IMR-90 (cell line): ENCODE results near the gene ALOXE3. TPM values are rescaled to one million over a fixed set of nuclear protein-coding genes. Genes with fewer than 3 reads are reported as not detected.

Source experiments
- ATAC-seq: fragments of 200-7000 bp; cut with Tn5 transposase; 2 replicates; pipeline ENCODE4 v1.9.1; 2020; ENCODE audit warnings: low read depth, mild to moderate bottlenecking, moderate library complexity
- BruUV-seq: library from RNA; stranded (reverse); fragments of 400-500 nt; replicated peaks from 2 replicates; lab custom pipeline; 2021; lab: Mats Ljungman, UMichigan
- CTCF ChIA-PET: fragments of 300-600 bp; formaldehyde crosslinking; extraction: SDS; loops from one replicate; lab custom pipeline; 2021; ENCODE audit warnings: antibody characterized with exemption; lab: Yijun Ruan, JAX
- POLR2A ChIA-PET: fragments of 300-600 bp; sonication (Branson Sonifier 250); formaldehyde crosslinking; loops from one replicate; lab custom pipeline; 2022; ENCODE audit warnings: antibody characterized with exemption; ENCODE audit not compliant: unreplicated experiment; lab: Charles Lee
- DNase-seq: peaks from one replicate; pipeline ENCODE4 v3.0.0; 2013
- H2AFZ ChIP-seq: replicated peaks from 2 replicates; pipeline ENCODE3; 2013; ENCODE audit warnings: low read length, mild to moderate bottlenecking; ENCODE audit not compliant: poor library complexity
- H2AK5ac ChIP-seq: 2 replicates; pipeline ENCODE4 v1.6.1; 2013; ENCODE audit warnings: low read depth, low read length, inconsistent platforms
- H2AK9ac ChIP-seq: replicated peaks from 2 replicates; pipeline ENCODE3; 2013; ENCODE audit warnings: mild to moderate bottlenecking, low read depth, low read length, moderate library complexity; ENCODE audit not compliant: poor library complexity
- H2BK120ac ChIP-seq: 2 replicates; pipeline ENCODE4 v1.6.1; 2013; ENCODE audit warnings: low read depth, low read length, inconsistent platforms
- H2BK15ac ChIP-seq: 3 replicates; pipeline ENCODE4 v1.6.1; 2013; ENCODE audit warnings: low read depth, low read length, inconsistent platforms
- H2BK20ac ChIP-seq: 2 replicates; pipeline ENCODE4 v1.6.1; 2013; ENCODE audit warnings: low read depth, mild to moderate bottlenecking, inconsistent platforms, low read length, moderate library complexity
- H2BK5ac ChIP-seq: 2 replicates; pipeline ENCODE4 v1.6.1; 2013; ENCODE audit warnings: mild to moderate bottlenecking, low read depth, low read length, inconsistent platforms; ENCODE audit not compliant: poor library complexity, severe bottlenecking
- H3K14ac ChIP-seq: replicated peaks from 2 replicates; pipeline ENCODE4 v1.6.1; 2013; ENCODE audit warnings: low read depth, low read length, inconsistent platforms
- H3K18ac ChIP-seq: 2 replicates; pipeline ENCODE4 v1.6.1; 2013; ENCODE audit warnings: low read depth, low read length, control low read depth
- H3K23ac ChIP-seq: 2 replicates; pipeline ENCODE4 v1.6.1; 2013; ENCODE audit warnings: low read depth, low read length, inconsistent platforms
- H3K27ac ChIP-seq: 2 replicates; pipeline ENCODE4 v1.5.1; 2013; ENCODE audit warnings: mild to moderate bottlenecking, control low read depth, low read length; ENCODE audit not compliant: insufficient read depth
- H3K27me3 ChIP-seq: 2 replicates; pipeline ENCODE4 v1.6.1; 2013; ENCODE audit warnings: low read length; ENCODE audit not compliant: control insufficient read depth, insufficient read depth
- H3K36me3 ChIP-seq: 2 replicates; pipeline ENCODE4 v1.6.1; 2013; ENCODE audit warnings: low read length, mixed read lengths; ENCODE audit not compliant: control insufficient read depth, insufficient read depth
- H3K4ac ChIP-seq: 2 replicates; pipeline ENCODE4 v1.6.1; 2013; ENCODE audit warnings: low read depth, low read length, inconsistent platforms
- H3K4me1 ChIP-seq: 2 replicates; pipeline ENCODE4 v1.6.1; 2013; ENCODE audit warnings: low read length, mixed read lengths; ENCODE audit not compliant: control insufficient read depth, insufficient read depth
- H3K4me2 ChIP-seq: 2 replicates; pipeline ENCODE4 v1.6.1; 2013; ENCODE audit warnings: low read depth, mild to moderate bottlenecking, control low read depth, low read length, moderate library complexity
- H3K4me3 ChIP-seq: 2 replicates; pipeline ENCODE4 v1.5.1; 2013; ENCODE audit warnings: low read depth, mild to moderate bottlenecking, control low read depth, low read length, moderate library complexity; ENCODE audit not compliant: insufficient read depth
- H3K56ac ChIP-seq: 2 replicates; pipeline ENCODE4 v1.6.1; 2013; ENCODE audit warnings: low read length, inconsistent platforms; ENCODE audit not compliant: insufficient read depth; ENCODE audit errors: extremely low read depth
- H3K79me1 ChIP-seq, 2 experiments: 2 replicates each; pipeline ENCODE4 v1.6.1; 2013; ENCODE audit warnings: low read length in 2 of 2, inconsistent platforms in 1 of 2, low read depth in 1 of 2
- H3K9ac ChIP-seq: 2 replicates; pipeline ENCODE4 v1.6.1; 2013; ENCODE audit warnings: low read depth, low read length, control low read depth
- H3K9me1 ChIP-seq: 2 replicates; pipeline ENCODE4 v1.6.1; 2013; ENCODE audit warnings: low read length, inconsistent platforms; ENCODE audit not compliant: insufficient read depth
- H3K9me3 ChIP-seq: 2 replicates; pipeline ENCODE4 v1.6.1; 2013; ENCODE audit warnings: low read length; ENCODE audit not compliant: control insufficient read depth, insufficient read depth
- H4K20me1 ChIP-seq: 2 replicates; pipeline ENCODE4 v1.6.1; 2013; ENCODE audit warnings: low read length, inconsistent platforms; ENCODE audit not compliant: insufficient read depth
- H4K5ac ChIP-seq: 2 replicates; pipeline ENCODE4 v1.6.1; 2013; ENCODE audit warnings: mild to moderate bottlenecking, low read depth, low read length, control low read depth
- H4K8ac ChIP-seq, 2 experiments: 2 replicates each; pipeline ENCODE4 v1.6.1; 2013; ENCODE audit warnings: low read depth in 2 of 2, low read length in 2 of 2, control low read depth in 1 of 2, inconsistent platforms in 1 of 2
- H4K91ac ChIP-seq: 2 replicates; pipeline ENCODE4 v1.6.1; 2013; ENCODE audit warnings: low read depth, low read length, inconsistent platforms; ENCODE audit not compliant: insufficient read depth
- MAZ ChIP-seq: IDR thresholded peaks from 2 replicates; pipeline ENCODE4 v1.6.1; 2012; ENCODE audit warnings: low read depth, mild to moderate bottlenecking, low read length, improper control_type of control experiment, moderate library complexity, borderline replicate concordance
- WGBS, 2 experiments: methylation state at CpG; one replicate each; pipeline versions ENCODE4 v1.1.5 to v1.1.7; 2013; ENCODE audit warnings: missing lambda C conversion rate in 2 of 2; ENCODE audit not compliant: insufficient read length in 1 of 2; ENCODE audit errors: extremely low coverage in 2 of 2; 5-methylcytosine and 5-hydroxymethylcytosine counted together
- dilution Hi-C: fragments of 300-500 bp; cut with HindIII; formaldehyde crosslinking; loops from one replicate; pipeline ENCODE4 v1.14.3; 2018; ENCODE audit warnings: low sequenced_read_pairs; ENCODE audit not compliant: unreplicated experiment
- in situ Hi-C: fragments of 300-500 bp; cut with MboI; formaldehyde crosslinking; loops from 3 replicates; pipeline ENCODE4 v1.14.3; 2019; ENCODE audit warnings: low sequenced_read_pairs, inconsistent platforms, mixed read lengths
- intact Hi-C: fragments of 100-400 bp; cut with micrococcal nuclease; formaldehyde crosslinking; loops from 2 replicates; pipeline ENCODE4 v1.10.0; 2022
- polyA plus RNA-seq, 3 experiments: library from polyadenylated mRNA; depleted of rRNA; stranded (reverse); fragments of >200 nt; gene quantifications; 2 replicates each; pipeline ENCODE4 v1.2.3, GENCODE V29; 2012; ENCODE audit warnings: low replicate concordance in 1 of 3
- total RNA-seq: library from RNA; depleted of rRNA; stranded (reverse); fragments of >200 nt; gene quantifications from 2 replicates; pipeline ENCODE4 v1.2.3, GENCODE V29; 2012
- TF ChIP-seq, protein P1 (sequence below): fragments of 150-350 bp; IDR thresholded peaks from 2 replicates; pipeline ENCODE4 v1.6.1; 2016; ENCODE audit warnings: low read depth, mild to moderate bottlenecking, low read length, moderate library complexity, borderline replicate concordance

The ALOXE3 gene
- total and polyA plus RNA-seq, 2 of the 4 experiments (the other 2 are of a cell fraction) = under 0.01 to 0.26 TPM

DNA sequence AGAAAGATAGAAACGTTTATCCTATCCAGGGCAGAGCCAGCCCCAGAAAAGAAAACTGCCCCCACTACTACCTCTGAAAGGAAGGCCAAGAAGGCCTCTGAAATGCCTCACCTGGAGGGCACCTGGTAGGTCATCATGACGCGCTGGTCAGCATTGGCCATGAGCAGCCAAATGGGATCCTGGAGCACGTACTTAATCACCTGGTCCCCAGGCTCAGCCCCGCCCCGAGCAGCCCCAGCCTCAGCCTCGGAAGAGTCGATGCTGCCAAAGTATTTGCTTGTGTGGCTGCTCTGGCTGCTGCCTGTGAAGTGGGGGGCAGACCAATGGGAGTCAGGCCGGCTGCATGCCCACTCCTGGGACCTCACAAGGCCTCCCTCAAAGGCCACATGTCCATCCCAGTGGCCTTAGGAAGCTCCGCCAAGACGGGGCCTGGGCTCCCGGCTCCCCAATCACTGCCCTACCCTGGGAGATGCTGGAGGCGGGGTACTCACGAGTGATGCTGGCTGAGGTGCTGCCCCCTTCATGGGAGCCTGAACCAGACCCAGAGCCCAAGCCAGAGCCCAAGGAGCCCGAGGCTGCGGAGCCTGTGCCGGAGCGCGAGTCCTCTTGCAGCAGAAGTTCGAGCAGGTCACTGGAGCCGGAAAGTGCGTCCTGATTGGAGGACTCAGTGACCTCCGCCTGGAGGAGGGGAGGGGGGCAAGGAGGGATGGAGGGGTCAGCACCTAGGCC, 24.0 kb upstream of the ALOXE3 start:
- Histone ChIP-seq H3K4me2 (no peak overlapping the region), H3K18ac (no peak overlapping the region), H3K27me3 (no peaks in the 10 kb centered on the region), H3K4ac (no peak overlapping the region), H2AK5ac (no peak overlapping the region), H3K23ac (no peak overlapping the region), H2AFZ (no peak overlapping the region), H3K14ac (no peak overlapping the region), H3K4me3 (no peak overlapping the region), H3K79me1 (no peaks in the 10 kb centered on the region), H2BK15ac (no peak overlapping the region), H4K5ac (no peak overlapping the region), H4K8ac (no peak overlapping the region), H3K36me3 (peaks cover 47% of the 10 kb centered on the region), H3K9me3 (no peaks in the 10 kb centered on the region), H2AK9ac (no peak overlapping the region), H3K9ac (no peak overlapping the region), H2BK5ac (no peak overlapping the region), H3K56ac (no peak overlapping the region), H3K9me1 (peaks cover 10% of the 10 kb centered on the region), H3K4me1 (peaks cover 2% of the 10 kb centered on the region; the same call in 1 of the 2 replicates), H2BK120ac (no peak overlapping the region), H3K27ac (no peak overlapping the region), H2BK20ac (no peak overlapping the region), H4K20me1 (peaks cover 8% of the 10 kb centered on the region), H4K91ac (no peak overlapping the region)
- WGBS, 2 experiments = 93% methylated on average over 6 of the region's 23 CpGs; no CpG with 5 or more reads in 1 of the 2 experiments
- intact Hi-C loops = no loop called here
- dilution Hi-C loops = no loop called here
- ChIA-PET POLR2A (no interaction called here), CTCF (interaction anchor here (0.6 kb wide), 1 partner anchor 9 kb away, joined by 3 read pairs; no protein-coding TSS in a partner anchor)
- BruUV-seq = no TSS peak
- DNase-seq = no peak
- ATAC-seq = no peak
- in situ Hi-C loops = no loop called here
- TF ChIP-seq MAZ = 0 out of 2 replicates have a peak, but pooled peaks have one; percentile 13
- TF ChIP-seq, protein P1, sequence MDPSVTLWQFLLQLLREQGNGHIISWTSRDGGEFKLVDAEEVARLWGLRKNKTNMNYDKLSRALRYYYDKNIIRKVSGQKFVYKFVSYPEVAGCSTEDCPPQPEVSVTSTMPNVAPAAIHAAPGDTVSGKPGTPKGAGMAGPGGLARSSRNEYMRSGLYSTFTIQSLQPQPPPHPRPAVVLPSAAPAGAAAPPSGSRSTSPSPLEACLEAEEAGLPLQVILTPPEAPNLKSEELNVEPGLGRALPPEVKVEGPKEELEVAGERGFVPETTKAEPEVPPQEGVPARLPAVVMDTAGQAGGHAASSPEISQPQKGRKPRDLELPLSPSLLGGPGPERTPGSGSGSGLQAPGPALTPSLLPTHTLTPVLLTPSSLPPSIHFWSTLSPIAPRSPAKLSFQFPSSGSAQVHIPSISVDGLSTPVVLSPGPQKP = no peak
